Measurements from ENCODE around the gene NR2C1.

The NR2C1 gene

GRCh38 chr12:94977766-94978468 is 95.5 kb downstream of the NR2C1 start:
- Histone ChIP-seq H3K27me3 (ENCODE audit: control insufficient read depth in 5 of 5, insufficient read depth in 4 of 5, low read length in 5 of 5) (no peaks in the 10 kb centered on the region), H3K9me3 (ENCODE audit: control insufficient read depth in 5 of 5, low read length in 5 of 5) (no peaks in the 10 kb centered on the region), H3K9ac (ENCODE audit: low read length in 5 of 5) (no peak overlapping the region), H3K4me1 (ENCODE audit: control insufficient read depth in 5 of 5, insufficient read depth in 5 of 5, low read length in 5 of 5) (no peaks in the 10 kb centered on the region), H3K27ac (ENCODE audit: low read depth, low read length) (no peak overlapping the region), H3K36me3 (ENCODE audit: control insufficient read depth in 5 of 5, insufficient read depth in 5 of 5, low read length in 5 of 5) (peaks cover 0 to 4% (median 0%) of the 10 kb centered on the region in 5 donors), H3K4me3 (ENCODE audit: low read depth in 1 of 5, low read length in 5 of 5) (no peak overlapping the region)

DNA sequence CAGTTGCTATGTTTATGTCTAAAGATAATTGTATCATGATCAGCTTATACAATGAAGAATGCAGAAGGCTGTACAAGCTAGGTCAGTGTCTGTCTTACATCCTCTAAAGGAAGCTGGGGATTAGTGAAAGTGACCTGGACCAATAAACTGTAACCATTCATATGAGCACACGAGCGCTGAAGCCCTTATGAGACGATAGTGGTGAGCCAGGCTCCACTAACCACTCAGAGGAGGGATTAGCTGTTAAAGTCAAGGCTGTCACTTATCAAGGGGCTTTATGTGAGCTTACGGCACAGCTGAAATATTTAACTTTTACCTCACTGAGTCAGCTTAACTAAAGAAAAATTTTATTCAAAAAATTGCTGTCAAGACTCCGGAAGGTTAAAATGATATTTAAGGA is 100.2 kb downstream of the NR2C1 start:
- Histone ChIP-seq H3K4me3 (ENCODE audit: low read depth in 1 of 5, low read length in 5 of 5) (no peak overlapping the region), H3K9me3 (ENCODE audit: control insufficient read depth in 5 of 5, low read length in 5 of 5) (no peaks in the 10 kb centered on the region), H3K36me3 (ENCODE audit: control insufficient read depth in 5 of 5, insufficient read depth in 5 of 5, low read length in 5 of 5) (peaks cover 9 to 19% (median 14%) of the 10 kb centered on the region in 5 donors), H3K27me3 (ENCODE audit: control insufficient read depth in 5 of 5, insufficient read depth in 4 of 5, low read length in 5 of 5) (no peaks in the 10 kb centered on the region), H3K27ac (ENCODE audit: low read depth, low read length) (no peak overlapping the region), H3K4me1 (ENCODE audit: control insufficient read depth in 5 of 5, insufficient read depth in 5 of 5, low read length in 5 of 5) (no peaks in the 10 kb centered on the region), H3K9ac (ENCODE audit: low read length in 5 of 5) (no peak overlapping the region)

- Histone ChIP-seq H3K27me3 (ENCODE audit: control insufficient read depth in 5 of 5, insufficient read depth in 4 of 5, low read length in 5 of 5) (no peaks in the 10 kb centered on the region), H3K4me1 (ENCODE audit: control insufficient read depth in 5 of 5, insufficient read depth in 5 of 5, low read length in 5 of 5) (no peaks in the 10 kb centered on the region), H3K36me3 (ENCODE audit: control insufficient read depth in 5 of 5, insufficient read depth in 5 of 5, low read length in 5 of 5) (peaks cover 9 to 19% (median 14%) of the 10 kb centered on the region in 5 donors), H3K27ac (ENCODE audit: low read depth, low read length) (no peak overlapping the region), H3K9ac (ENCODE audit: low read length in 5 of 5) (no peak overlapping the region), H3K9me3 (ENCODE audit: control insufficient read depth in 5 of 5, low read length in 5 of 5) (no peaks in the 10 kb centered on the region), H3K4me3 (ENCODE audit: low read depth in 1 of 5, low read length in 5 of 5) (no peak overlapping the region)
Observed at GRCh38 chr12:94972795-94973194, 100.6 kb downstream of the NR2C1 start.

- H3K4me1 ChIP-seq (ENCODE audit: control insufficient read depth in 5 of 5, insufficient read depth in 5 of 5, low read length in 5 of 5) = no peaks in the 10 kb centered on the region
- H3K4me3 ChIP-seq (ENCODE audit: low read depth in 1 of 5, low read length in 5 of 5) = no peak overlapping the region
- H3K9me3 ChIP-seq (ENCODE audit: control insufficient read depth in 5 of 5, low read length in 5 of 5) = no peaks in the 10 kb centered on the region
Observed at GRCh38 chr12:94971923-94972322, 101.5 kb downstream of the NR2C1 start.

GRCh38 chr12:94970560-94970959 is 102.9 kb downstream of the NR2C1 start:
- no peak overlapping the region for H3K27ac ChIP-seq (ENCODE audit: low read depth, low read length)

More at GRCh38 chr12:94971923-94972322, 101.5 kb downstream of the NR2C1 start:
- no peak overlapping the region for H3K9ac ChIP-seq (ENCODE audit: low read length in 5 of 5)
- no peaks in the 10 kb centered on the region for H3K27me3 ChIP-seq (ENCODE audit: control insufficient read depth in 5 of 5, insufficient read depth in 4 of 5, low read length in 5 of 5)
- H3K27ac ChIP-seq (ENCODE audit: low read depth, low read length) = no peak overlapping the region
- peaks cover 9 to 19% (median 14%) of the 10 kb centered on the region in 5 donors for H3K36me3 ChIP-seq (ENCODE audit: control insufficient read depth in 5 of 5, insufficient read depth in 5 of 5, low read length in 5 of 5)

More at GRCh38 chr12:94970560-94970959, 102.9 kb downstream of the NR2C1 start:
- peaks cover 9 to 19% (median 14%) of the 10 kb centered on the region in 5 donors for H3K36me3 ChIP-seq (ENCODE audit: control insufficient read depth in 5 of 5, insufficient read depth in 5 of 5, low read length in 5 of 5)
- H3K4me3 ChIP-seq (ENCODE audit: low read depth in 1 of 5, low read length in 5 of 5) = no peak overlapping the region
- no peaks in the 10 kb centered on the region for H3K27me3 ChIP-seq (ENCODE audit: control insufficient read depth in 5 of 5, insufficient read depth in 4 of 5, low read length in 5 of 5)
- no peaks in the 10 kb centered on the region for H3K4me1 ChIP-seq (ENCODE audit: control insufficient read depth in 5 of 5, insufficient read depth in 5 of 5, low read length in 5 of 5)
- H3K9me3 ChIP-seq (ENCODE audit: control insufficient read depth in 5 of 5, low read length in 5 of 5) = no peaks in the 10 kb centered on the region
- H3K9ac ChIP-seq (ENCODE audit: low read length in 5 of 5) = no peak overlapping the region
